Activated CD4-positive, alpha-beta T cell treated with anti-CD3 and anti-CD28 coated beads, Interleukin-2, Interleukin-6, amounts not matched to agents 100 ng/mL and 50 ng/mL, durations not matched to agents 16 hours and 8 hours (primary cell): Measurements from ENCODE around the gene CYP27B1.
"Not testable (repeated sequence)": the region's sequence is repeated elsewhere in the genome, so short reads cannot be mapped to it uniquely, and the experiment has no call there.

Experiments
- DNase-seq: peaks from one replicate; pipeline ENCODE4 v3.0.0-alpha.2; 2020

Gene CYP27B1

GRCh38 chr12:57734591-57734990, 32.3 kb downstream of the CYP27B1 start:
- DNase-seq: no peak

GRCh38 chr12:57733928-57734327, 33.0 kb downstream of the CYP27B1 start:
- no peak for DNase-seq

DNA sequence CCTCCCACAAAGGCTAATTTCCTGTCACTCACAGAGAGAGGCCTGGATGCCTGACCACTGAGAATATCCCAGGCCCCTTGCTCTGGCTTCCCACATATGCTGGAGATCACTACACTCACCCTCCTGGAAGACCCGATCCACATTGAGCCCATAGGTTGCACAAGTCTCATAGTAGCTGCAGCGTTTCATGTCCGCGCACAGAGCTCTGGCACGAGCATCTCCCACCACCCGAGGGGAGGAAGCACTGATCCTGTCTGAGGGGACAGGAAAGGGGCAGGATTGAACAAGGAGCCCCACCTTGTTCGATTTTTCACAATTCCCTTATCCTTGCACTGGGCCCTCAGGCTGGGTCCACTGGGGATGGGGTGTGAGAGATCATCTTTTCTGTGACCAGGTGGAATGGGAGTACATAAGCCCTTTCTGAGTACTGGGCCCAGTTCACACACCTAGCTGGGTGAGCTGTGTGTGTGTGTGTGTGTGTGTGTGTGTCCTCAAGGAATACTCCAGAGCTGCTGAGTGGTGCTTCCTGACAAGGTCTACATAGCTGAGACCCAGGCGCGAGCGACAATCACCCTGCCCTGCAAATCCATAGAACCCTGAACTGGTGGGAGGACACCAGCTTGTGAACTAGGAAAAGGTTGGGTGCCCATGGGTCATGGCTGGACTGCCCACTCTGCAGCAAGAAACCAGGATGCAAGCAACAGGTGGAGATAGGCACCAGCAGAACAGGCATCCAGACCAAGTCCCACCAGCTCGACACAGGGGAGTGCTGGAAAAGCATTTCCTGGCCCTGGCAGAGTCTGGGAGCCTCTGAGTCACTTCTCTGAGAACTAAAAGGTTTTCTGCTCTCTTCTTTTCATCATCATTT, 33.9 kb downstream of the CYP27B1 start:
- DNase-seq: no peak

DNA sequence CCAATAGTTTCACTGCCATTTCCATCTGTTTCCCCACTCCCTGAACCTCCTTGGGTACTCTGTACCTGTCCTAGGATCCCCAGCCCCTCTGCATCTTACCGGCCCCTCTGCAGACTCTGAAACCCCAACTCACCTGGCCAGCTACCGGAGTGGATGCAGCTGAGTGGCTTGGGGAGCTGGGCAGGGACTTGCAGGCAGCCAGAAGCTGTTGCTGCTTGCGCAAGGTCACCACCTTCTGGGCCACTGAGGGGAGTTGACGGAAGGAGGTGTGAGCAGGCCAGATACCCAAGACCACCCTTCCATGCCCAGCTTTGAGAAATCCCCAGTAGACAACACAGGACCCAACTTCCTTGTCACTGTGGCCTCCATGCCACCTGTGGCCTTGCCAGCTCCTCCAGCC, 34.6 kb downstream of the CYP27B1 start:
- DNase-seq: no peak

- no peak for DNase-seq
Measured at GRCh38 chr12:57731411-57732080, 35.3 kb downstream of the CYP27B1 start.

- DNase-seq: no peak
Measured at GRCh38 chr12:57730336-57731067, 36.4 kb downstream of the CYP27B1 start.

DNA sequence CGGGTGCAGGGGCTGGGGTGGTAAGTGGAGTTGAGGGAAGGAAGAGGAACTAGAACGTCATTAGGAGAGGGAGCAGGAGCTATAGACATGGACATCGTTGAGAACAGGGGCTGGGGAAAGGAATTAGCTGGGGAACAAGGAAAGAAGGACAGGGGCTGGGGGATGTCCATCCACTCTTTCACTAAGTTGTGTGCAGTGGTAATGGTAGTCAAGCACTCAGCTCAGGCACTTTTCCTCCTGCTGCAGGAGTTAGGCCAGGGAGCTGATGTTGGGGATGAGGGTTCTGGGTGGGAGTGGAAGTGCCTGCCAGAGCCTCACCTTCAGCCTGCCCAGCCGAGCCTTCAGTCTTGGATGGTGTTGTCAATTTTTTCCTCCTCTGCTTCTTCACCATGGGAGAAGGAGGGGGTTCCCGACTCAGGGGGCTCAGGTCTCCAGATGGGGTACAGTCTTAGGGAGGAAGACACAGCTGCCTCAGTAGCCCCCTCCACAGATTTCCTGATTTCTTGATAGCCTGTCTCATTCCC, 37.5 kb downstream of the CYP27B1 start:
- DNase-seq: no peak

- DNase-seq: no peak
Measured at GRCh38 chr12:57727758-57728395, 39.0 kb downstream of the CYP27B1 start.

GRCh38 chr12:57726884-57727757, 39.8 kb downstream of the CYP27B1 start:
- DNase-seq: no peak

- peak; percentile 35 for DNase-seq
Measured at GRCh38 chr12:57726151-57726883, 40.6 kb downstream of the CYP27B1 start.

DNA sequence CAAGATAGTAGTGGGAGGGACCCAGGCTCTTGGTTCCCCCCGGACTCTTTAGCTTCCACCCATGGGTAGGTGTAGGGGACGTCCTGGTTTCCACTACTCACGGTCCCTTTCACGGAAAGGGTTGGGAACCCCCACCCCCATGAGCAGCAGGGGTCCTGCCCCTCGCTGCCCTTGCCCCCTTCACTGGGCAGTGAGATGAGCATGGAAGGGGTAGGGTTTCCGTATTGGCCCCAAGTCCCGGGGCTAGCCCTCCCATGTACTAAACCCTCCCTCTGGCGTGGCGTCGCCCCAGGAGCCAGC, 41.1 kb downstream of the CYP27B1 start:
- DNase-seq: no peak

DNA sequence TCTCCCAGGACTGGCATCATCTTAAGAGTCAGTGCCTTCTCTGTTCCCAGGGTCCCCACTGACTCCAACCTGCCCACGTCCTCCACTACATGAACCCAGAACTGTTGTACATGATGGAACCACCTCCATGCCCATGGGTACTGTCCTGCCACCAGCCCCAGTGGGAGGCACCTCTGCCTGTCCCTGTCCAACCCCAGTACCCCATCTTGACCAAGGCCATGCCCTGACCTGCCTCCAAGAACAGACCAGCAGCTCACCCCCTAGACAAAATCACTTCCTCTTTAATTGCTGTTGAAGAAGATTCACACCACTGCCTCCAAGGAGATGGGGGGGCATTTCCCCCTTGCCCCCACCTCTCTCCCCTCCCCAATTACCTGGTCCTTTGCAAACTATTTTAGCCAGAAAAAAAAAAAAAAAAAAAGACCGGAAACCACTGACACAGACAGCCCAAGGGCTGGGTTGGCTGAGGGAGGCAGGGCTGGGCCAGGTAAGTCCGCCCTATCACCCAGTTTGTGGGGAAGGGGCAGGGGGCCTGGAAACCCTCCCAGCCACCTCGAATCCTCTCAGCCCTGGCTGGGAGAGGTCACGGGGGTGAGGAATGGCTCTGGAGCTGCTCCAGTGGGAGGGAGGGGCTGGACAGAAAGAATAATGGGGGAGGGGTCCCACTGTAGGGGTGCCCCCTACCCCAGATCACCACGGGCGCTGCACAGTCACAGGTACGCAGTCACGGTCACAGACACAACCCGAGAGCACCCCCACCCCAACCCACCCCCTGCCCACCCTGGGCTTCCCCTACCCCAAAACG, 41.7 kb downstream of the CYP27B1 start:
- no peak for DNase-seq

GRCh38 chr12:57724003-57724935, 42.6 kb downstream of the CYP27B1 start:
- DNase-seq: no peak

GRCh38 chr12:57723630-57723962, 43.3 kb downstream of the CYP27B1 start:
- DNase-seq: no peak

- no peak for DNase-seq
Measured at GRCh38 chr12:57722716-57723629, 43.9 kb downstream of the CYP27B1 start.

DNA sequence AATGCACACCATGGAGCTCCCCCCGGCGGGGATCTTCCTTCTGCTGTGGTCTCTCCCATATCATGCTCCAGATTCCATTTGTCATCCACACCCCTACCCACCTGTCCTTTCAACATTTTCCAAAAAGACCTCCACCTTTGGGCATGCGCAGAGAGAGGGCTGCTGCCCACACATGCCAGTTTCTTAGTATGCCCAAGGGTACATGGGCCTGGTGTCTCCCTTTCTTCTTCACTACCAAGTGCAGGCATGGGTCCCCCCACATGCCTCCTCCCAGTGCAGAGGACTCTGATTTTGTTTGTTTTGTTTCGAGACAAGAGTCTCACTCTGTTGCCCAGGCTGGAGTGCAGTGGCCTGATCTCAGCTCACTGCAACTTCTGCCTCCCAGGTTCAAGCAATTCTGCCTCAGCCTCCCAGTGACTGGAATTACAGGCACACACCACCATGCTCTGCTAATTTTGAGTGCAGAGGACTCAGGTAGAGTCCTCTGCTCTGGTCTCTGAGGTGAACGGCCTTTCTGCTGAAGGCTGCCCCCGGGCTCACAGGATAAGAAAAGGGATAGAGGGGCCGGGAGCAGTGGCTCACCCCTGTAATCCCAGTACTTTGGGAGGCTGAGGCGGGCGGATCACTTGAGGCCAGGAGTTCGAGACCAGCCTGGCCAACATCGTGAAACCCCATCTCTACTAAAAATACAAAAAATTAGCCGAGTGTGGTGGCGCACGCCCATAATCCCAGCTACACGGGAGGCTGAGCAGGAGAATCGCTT, 44.9 kb downstream of the CYP27B1 start:
- DNase-seq: not testable (repeated sequence)
